Central memory CD8-positive, alpha-beta T cell (primary cell): ENCODE measurements around the gene ADAT2.
"Not testable (repeated sequence)": the region's sequence is repeated elsewhere in the genome, so short reads cannot be mapped to it uniquely, and the experiment has no call there.

Source experiments
- ATAC-seq: fragments of 150-1000 bp; cut with Tn5 transposase; replicated peaks from 2 replicates; pipeline ENCODE4 v1.10.0; 2022; ENCODE audit warnings: mild to moderate bottlenecking, moderate FRiP score, moderate number of reproducible peaks; ENCODE audit not compliant: poor library complexity, severe bottlenecking; ENCODE audit errors: extremely low read depth
- DNase-seq, 2 donors: peaks; one replicate each; pipeline ENCODE4 v3.0.0; 2021; ENCODE audit warnings: low spot score in 2 of 2
- H3K27ac Mint-ChIP-seq: one replicate; pipeline ENCODE4 v1.8.0; 2022; ENCODE audit warnings: low read depth, mild to moderate bottlenecking, moderate library complexity, mixed read lengths
- H3K27me3 Mint-ChIP-seq: one replicate; pipeline ENCODE4 v1.8.0; 2022; ENCODE audit warnings: mixed read lengths
- H3K36me3 Mint-ChIP-seq: one replicate; pipeline ENCODE4 v1.8.0; 2022; ENCODE audit warnings: mild to moderate bottlenecking, moderate library complexity, mixed read lengths; ENCODE audit not compliant: insufficient read depth
- H3K4me1 Mint-ChIP-seq: one replicate; pipeline ENCODE4 v1.8.0; 2022; ENCODE audit warnings: mixed read lengths
- H3K4me3 Mint-ChIP-seq: one replicate; pipeline ENCODE4 v1.8.0; 2022; ENCODE audit warnings: mild to moderate bottlenecking, moderate library complexity, mixed read lengths
- H3K9me3 Mint-ChIP-seq: one replicate; pipeline ENCODE4 v1.8.0; 2022; ENCODE audit warnings: mixed read lengths

ADAT2 gene

GRCh38 chr6:143465546-143465945 is 15.1 kb upstream of the ADAT2 start:
- Mint-ChIP-seq H3K36me3 (peaks cover 14% of the 10 kb centered on the region), H3K4me3 (no peak overlapping the region), H3K9me3 (no peaks in the 10 kb centered on the region), H3K4me1 (peaks cover 5% of the 10 kb centered on the region), H3K27me3 (no peaks in the 10 kb centered on the region), H3K27ac (no peak overlapping the region)
- DNase-seq: no peak
- no peak for ATAC-seq

GRCh38 chr6:143457563-143458359 is 7.3 kb upstream of the ADAT2 start:
- no peak overlapping the region for H3K4me3 Mint-ChIP-seq
- no peak for DNase-seq
- H3K9me3 Mint-ChIP-seq: no peaks in the 10 kb centered on the region
- H3K27ac Mint-ChIP-seq: no peak overlapping the region
- ATAC-seq: no peak
- peaks cover 15% of the 10 kb centered on the region for H3K4me1 Mint-ChIP-seq
- peaks cover 24% of the 10 kb centered on the region for H3K36me3 Mint-ChIP-seq
- H3K27me3 Mint-ChIP-seq: no peaks in the 10 kb centered on the region

GRCh38 chr6:143451531-143451930 is 1.0 kb upstream of the ADAT2 start:
- peaks cover 42% of the 10 kb centered on the region for H3K4me1 Mint-ChIP-seq
- ATAC-seq: no peak
- no peaks in the 10 kb centered on the region for H3K9me3 Mint-ChIP-seq
- no peaks in the 10 kb centered on the region for H3K27me3 Mint-ChIP-seq
- DNase-seq: no peak
- peak overlapping the region; percentile 94 for H3K4me3 Mint-ChIP-seq
- H3K36me3 Mint-ChIP-seq: peaks cover 18% of the 10 kb centered on the region
- H3K27ac Mint-ChIP-seq: peak overlapping the region; percentile 98

GRCh38 chr6:143449714-143450452 is 612 bp downstream of the ADAT2 start:
- no peaks in the 10 kb centered on the region for H3K9me3 Mint-ChIP-seq
- ATAC-seq (peak; percentile 22), DNase-seq (peak; percentile 49 to 63)
- H3K27me3 Mint-ChIP-seq: no peaks in the 10 kb centered on the region
- H3K4me3 Mint-ChIP-seq: peak overlapping the region; percentile 94
- peaks cover 38% of the 10 kb centered on the region for H3K4me1 Mint-ChIP-seq
- peak overlapping the region; percentile 98 for H3K27ac Mint-ChIP-seq
- H3K36me3 Mint-ChIP-seq: peaks cover 18% of the 10 kb centered on the region

- Mint-ChIP-seq H3K4me1 (peaks cover 31% of the 10 kb centered on the region), H3K4me3 (peak overlapping the region; percentile 94), H3K27me3 (no peaks in the 10 kb centered on the region), H3K36me3 (peaks cover 16% of the 10 kb centered on the region), H3K9me3 (no peaks in the 10 kb centered on the region), H3K27ac (peak overlapping the region; percentile 98)
- ATAC-seq (no peak), DNase-seq (no peak)
Measured at GRCh38 chr6:143449082-143449713, 1.3 kb downstream of the ADAT2 start.

- DNase-seq, H3K4me3 Mint-ChIP-seq, H3K9me3 Mint-ChIP-seq, H3K27ac Mint-ChIP-seq, H3K27me3 Mint-ChIP-seq, ATAC-seq: not testable (repeated sequence)
- Mint-ChIP-seq H3K36me3 (peaks cover 12% of the 10 kb centered on the region), H3K4me1 (peaks cover 31% of the 10 kb centered on the region)
Measured at GRCh38 chr6:143447865-143448264, 2.6 kb downstream of the ADAT2 start.

GRCh38 chr6:143443096-143443495 is 7.4 kb downstream of the ADAT2 start:
- DNase-seq (no peak), ATAC-seq (no peak)
- Mint-ChIP-seq H3K36me3 (peaks cover 1% of the 10 kb centered on the region), H3K9me3 (no peaks in the 10 kb centered on the region), H3K27me3 (no peaks in the 10 kb centered on the region), H3K4me3 (no peak overlapping the region), H3K4me1 (peaks cover 9% of the 10 kb centered on the region), H3K27ac (no peak overlapping the region)

GRCh38 chr6:143441680-143442545 is 8.6 kb downstream of the ADAT2 start:
- Mint-ChIP-seq H3K36me3 (peaks cover 4% of the 10 kb centered on the region), H3K4me3 (no peak overlapping the region), H3K27ac (peak overlapping the region; percentile 54), H3K4me1 (peaks cover 9% of the 10 kb centered on the region), H3K9me3 (no peaks in the 10 kb centered on the region), H3K27me3 (no peaks in the 10 kb centered on the region)
- ATAC-seq: peak; percentile 86
- no peak for DNase-seq

- peaks cover 4% of the 10 kb centered on the region for H3K36me3 Mint-ChIP-seq
- DNase-seq: no peak
- H3K27ac Mint-ChIP-seq: peak overlapping the region; percentile 54
- H3K9me3 Mint-ChIP-seq: no peaks in the 10 kb centered on the region
- no peaks in the 10 kb centered on the region for H3K27me3 Mint-ChIP-seq
- H3K4me3 Mint-ChIP-seq: no peak overlapping the region
- ATAC-seq: no peak
- peaks cover 9% of the 10 kb centered on the region for H3K4me1 Mint-ChIP-seq
Measured at GRCh38 chr6:143441010-143441409, 9.5 kb downstream of the ADAT2 start.

- no peaks in the 10 kb centered on the region for H3K27me3 Mint-ChIP-seq
- H3K36me3 Mint-ChIP-seq: peaks cover 3% of the 10 kb centered on the region
- no peaks in the 10 kb centered on the region for H3K4me1 Mint-ChIP-seq
Measured at GRCh38 chr6:143432588-143432987, 17.9 kb downstream of the ADAT2 start.

GRCh38 chr6:143431226-143431625 is 19.3 kb downstream of the ADAT2 start:
- no peaks in the 10 kb centered on the region for H3K9me3 Mint-ChIP-seq
- peaks cover 5% of the 10 kb centered on the region for H3K4me1 Mint-ChIP-seq
- DNase-seq: no peak
- no peak for ATAC-seq
- H3K36me3 Mint-ChIP-seq: peaks cover 5% of the 10 kb centered on the region
- no peak overlapping the region for H3K27ac Mint-ChIP-seq
- H3K4me3 Mint-ChIP-seq: no peak overlapping the region
- no peaks in the 10 kb centered on the region for H3K27me3 Mint-ChIP-seq

More at GRCh38 chr6:143432588-143432987, 17.9 kb downstream of the ADAT2 start:
- no peak overlapping the region for H3K27ac Mint-ChIP-seq
- DNase-seq: no peak
- H3K9me3 Mint-ChIP-seq: no peaks in the 10 kb centered on the region
- no peak for ATAC-seq
- no peak overlapping the region for H3K4me3 Mint-ChIP-seq

- no peaks in the 10 kb centered on the region for H3K27me3 Mint-ChIP-seq
- no peak overlapping the region for H3K4me3 Mint-ChIP-seq
- no peak overlapping the region for H3K27ac Mint-ChIP-seq
- ATAC-seq (no peak), DNase-seq (no peak)
- H3K9me3 Mint-ChIP-seq: no peaks in the 10 kb centered on the region
- H3K36me3 Mint-ChIP-seq: peaks cover 5% of the 10 kb centered on the region
- H3K4me1 Mint-ChIP-seq: peaks cover 5% of the 10 kb centered on the region
Measured at GRCh38 chr6:143429970-143430369, 20.5 kb downstream of the ADAT2 start.
